ENCODE data around the gene MPRIP. TPM values are rescaled to one million over a fixed set of nuclear protein-coding genes. Genes with fewer than 3 reads are reported as not detected.

The MPRIP gene
- total and polyA plus RNA-seq, 5 experiments from 2014 or later: 16.9 to 234 (median 28.3) TPM

DNA sequence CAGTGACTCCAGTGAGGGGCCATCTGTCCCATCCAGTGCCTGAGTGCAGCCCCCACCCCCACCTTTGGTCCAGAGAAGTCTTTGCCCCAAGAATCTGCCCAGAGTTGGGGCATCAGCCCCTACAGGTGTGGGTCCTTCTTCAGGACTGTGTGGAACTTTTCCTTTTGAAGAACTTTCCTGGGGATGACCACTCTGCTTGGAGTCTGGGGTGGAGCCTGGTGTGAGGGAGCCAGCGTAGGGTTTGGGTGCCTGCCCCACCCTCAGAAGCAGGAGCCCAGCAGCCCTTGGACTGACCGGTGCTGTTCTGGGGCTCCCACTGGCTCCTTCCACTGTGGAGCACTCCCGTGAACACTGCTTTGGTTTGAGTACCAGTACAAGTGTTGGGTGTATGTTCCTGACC is 19.3 kb downstream of the MPRIP start:
- POLR2A ChIA-PET: no interaction called here
- no peaks in the 10 kb centered on the region for H3K9me3 Mint-ChIP-seq
- H3K27me3 Mint-ChIP-seq: no peaks in the 10 kb centered on the region
- DNase-seq: peak in 1 of 10 donors; percentile 23
- H3K36me3 Mint-ChIP-seq: peaks cover 0 to 20% (median 0%) of the 10 kb centered on the region in 3 donors
- H3K4me3 Mint-ChIP-seq: no peak overlapping the region
- ATAC-seq: no peak
- peak overlapping the region in 2 of 10 donors; percentile 11 to 83 for H3K27ac Mint-ChIP-seq
- H3K4me1 Mint-ChIP-seq: peaks cover 38 to 72% (median 64%) of the 10 kb centered on the region in 4 donors

DNA sequence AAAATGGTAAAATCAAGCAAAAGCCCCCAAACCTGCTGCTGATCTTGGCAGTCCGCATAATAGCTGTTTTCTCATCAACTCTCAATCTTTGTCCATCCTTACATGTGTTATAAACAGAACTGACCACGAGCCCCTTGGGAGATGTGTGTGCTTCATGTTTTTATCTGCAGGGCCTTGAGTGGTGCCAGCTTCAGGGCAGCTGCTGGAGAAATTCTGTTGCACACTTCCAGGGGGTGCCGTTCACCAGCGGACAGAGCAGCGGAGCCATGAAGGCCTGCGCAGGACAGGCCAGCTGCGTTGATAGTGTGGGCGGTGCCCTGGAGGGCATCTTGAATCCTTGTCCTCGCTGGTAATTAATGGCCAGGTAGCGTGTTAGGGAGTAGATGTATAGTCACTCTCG is 20.1 kb downstream of the MPRIP start:
- ATAC-seq (no peak), DNase-seq (peak in 1 of 10 donors; percentile 23)
- no peak overlapping the region for H3K4me3 Mint-ChIP-seq
- peaks cover 37 to 77% (median 66%) of the 10 kb centered on the region in 4 donors for H3K4me1 Mint-ChIP-seq
- H3K9me3 Mint-ChIP-seq: no peaks in the 10 kb centered on the region
- H3K36me3 Mint-ChIP-seq: peaks cover 0 to 14% (median 0%) of the 10 kb centered on the region in 3 donors
- H3K27ac Mint-ChIP-seq: peak overlapping the region; percentile 1 to 76 (median 36)
- no peaks in the 10 kb centered on the region for H3K27me3 Mint-ChIP-seq
- POLR2A ChIA-PET: no interaction called here

DNA sequence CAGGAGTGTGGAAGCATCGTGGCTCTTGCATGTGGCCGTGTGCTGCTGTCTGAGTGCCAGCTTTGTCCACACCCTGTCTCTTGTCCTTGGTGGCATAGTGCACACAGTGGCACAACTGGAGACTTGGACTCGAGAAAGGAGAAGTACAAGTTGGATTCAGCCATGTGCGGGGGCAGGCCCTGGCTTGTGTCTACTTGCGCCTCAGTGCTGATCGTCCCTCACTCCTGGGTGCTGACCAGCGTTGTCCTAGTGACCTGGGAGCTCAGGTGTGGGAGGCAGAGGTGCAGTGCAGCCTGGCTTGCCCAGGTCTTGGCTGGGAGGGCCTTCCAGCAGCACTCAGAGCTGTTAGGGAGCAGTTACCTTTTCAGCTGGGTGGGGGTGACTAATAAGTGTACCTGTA is 20.6 kb downstream of the MPRIP start:
- no peaks in the 10 kb centered on the region for H3K27me3 Mint-ChIP-seq
- peak in 1 of 10 donors; percentile 41 for DNase-seq
- peak overlapping the region in 3 of 10 donors; percentile 12 to 53 (median 43) for H3K4me3 Mint-ChIP-seq
- peaks cover 0 to 13% (median under 1%) of the 10 kb centered on the region in 3 donors for H3K36me3 Mint-ChIP-seq
- no peaks in the 10 kb centered on the region for H3K9me3 Mint-ChIP-seq
- POLR2A ChIA-PET: no interaction called here
- peak overlapping the region; percentile 28 to 84 (median 71) for H3K27ac Mint-ChIP-seq
- ATAC-seq: no peak
- H3K4me1 Mint-ChIP-seq: peaks cover 37 to 78% (median 67%) of the 10 kb centered on the region in 4 donors

DNA sequence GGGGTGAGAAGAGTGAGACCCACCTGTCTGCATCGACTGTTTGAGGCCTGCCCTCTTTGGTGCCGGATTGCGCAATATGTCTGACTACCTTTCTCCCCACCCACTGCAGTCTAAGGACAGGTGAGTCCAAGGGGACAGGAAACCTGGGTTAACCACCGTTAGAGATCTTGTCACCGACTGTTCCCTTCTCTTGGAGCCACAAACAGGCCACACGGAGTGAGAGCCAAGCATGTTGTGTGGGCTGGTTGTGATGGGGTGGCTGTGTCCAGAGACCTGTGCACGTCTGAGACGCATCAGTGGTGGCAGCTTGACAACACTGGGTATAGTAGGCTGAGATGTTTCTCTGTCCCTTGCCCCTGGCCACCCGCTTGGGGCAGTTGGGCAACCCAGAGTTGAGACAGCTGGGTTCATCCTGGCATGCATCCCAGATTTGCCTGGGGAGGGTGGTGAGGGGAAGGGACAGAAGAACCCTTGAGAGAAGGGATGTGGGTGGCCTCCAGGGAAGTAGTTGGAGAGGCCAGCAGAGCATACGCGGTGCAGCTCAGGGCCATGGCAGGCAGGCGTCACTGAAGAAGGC is 21.4 kb downstream of the MPRIP start:
- Mint-ChIP-seq H3K9me3 (no peaks in the 10 kb centered on the region), H3K27ac (peak overlapping the region; percentile 25 to 84 (median 70)), H3K4me1 (peaks cover 33 to 73% (median 69%) of the 10 kb centered on the region in 4 donors), H3K36me3 (peaks cover 0 to 8% (median 1%) of the 10 kb centered on the region in 3 donors), H3K4me3 (peak overlapping the region in 7 of 10 donors; percentile 1 to 43 (median 15)), H3K27me3 (no peaks in the 10 kb centered on the region)
- ATAC-seq (peak in 1 of 2 donors; percentile 40), DNase-seq (peak in 2 of 10 donors; percentile 12 to 58)
- POLR2A ChIA-PET: no interaction called here

DNA sequence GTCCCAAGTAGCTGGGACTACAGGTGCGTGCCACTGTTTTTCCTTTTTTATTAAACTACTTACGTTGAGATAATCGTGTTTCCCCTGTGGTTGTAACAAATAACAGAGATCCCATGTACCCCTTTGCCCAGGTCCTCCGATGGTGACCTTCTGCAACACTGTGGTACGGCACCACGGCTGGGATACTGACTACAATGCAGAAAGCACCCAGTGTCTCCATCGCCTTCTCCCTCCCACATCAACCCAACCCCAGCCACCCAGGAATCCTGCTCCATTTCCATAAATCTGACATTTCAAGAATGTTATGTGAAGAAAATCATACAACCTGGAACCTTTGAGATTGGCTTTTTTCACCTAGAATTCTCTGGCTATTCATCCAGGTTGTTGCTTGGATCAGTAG is 22.1 kb downstream of the MPRIP start:
- H3K9me3 Mint-ChIP-seq: no peaks in the 10 kb centered on the region
- H3K4me1 Mint-ChIP-seq: peaks cover 32 to 75% (median 73%) of the 10 kb centered on the region in 4 donors
- H3K4me3 Mint-ChIP-seq: no peak overlapping the region
- peaks cover 0 to 6% (median 1%) of the 10 kb centered on the region in 3 donors for H3K36me3 Mint-ChIP-seq
- no peaks in the 10 kb centered on the region for H3K27me3 Mint-ChIP-seq
- ATAC-seq (no peak), DNase-seq (peak in 1 of 10 donors; percentile 35)
- H3K27ac Mint-ChIP-seq: peak overlapping the region in 3 of 10 donors; percentile 15 to 69 (median 45)
- POLR2A ChIA-PET: no interaction called here

DNA sequence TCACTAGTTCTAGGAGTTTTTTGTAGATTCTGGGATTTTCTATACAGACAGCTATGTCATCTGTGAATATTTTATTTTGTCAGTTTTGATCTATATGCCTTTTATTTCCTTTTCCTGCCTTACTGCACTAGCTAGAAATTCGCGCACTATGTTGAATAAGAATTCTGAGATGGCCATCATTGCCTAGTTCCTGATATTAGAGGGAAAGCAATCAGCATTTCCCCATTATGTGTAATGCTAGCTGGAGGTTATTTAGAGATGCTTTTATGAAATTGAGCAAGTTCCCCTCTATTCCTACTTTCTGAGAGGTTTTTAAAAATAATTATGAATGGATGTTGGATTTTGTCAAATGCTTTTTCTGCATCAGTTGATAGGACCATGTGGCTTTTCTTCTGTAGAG is 23.8 kb downstream of the MPRIP start:
- Mint-ChIP-seq H3K4me1 (peaks cover 36 to 82% (median 74%) of the 10 kb centered on the region in 4 donors), H3K27me3 (no peaks in the 10 kb centered on the region), H3K9me3 (peaks cover 0 to 15% (median 4%) of the 10 kb centered on the region in 9 donors), H3K36me3 (peaks cover 14 to 17% (median 15%) of the 10 kb centered on the region in 3 donors), H3K4me3 (no peak overlapping the region), H3K27ac (peak overlapping the region in 2 of 10 donors; percentile 7 to 53)
- POLR2A ChIA-PET: interaction anchor here (0.7 kb wide), 1 partner anchor 16 kb away, joined by 3 read pairs; no protein-coding TSS in a partner anchor
- no peak for DNase-seq
- no peak for ATAC-seq

DNA sequence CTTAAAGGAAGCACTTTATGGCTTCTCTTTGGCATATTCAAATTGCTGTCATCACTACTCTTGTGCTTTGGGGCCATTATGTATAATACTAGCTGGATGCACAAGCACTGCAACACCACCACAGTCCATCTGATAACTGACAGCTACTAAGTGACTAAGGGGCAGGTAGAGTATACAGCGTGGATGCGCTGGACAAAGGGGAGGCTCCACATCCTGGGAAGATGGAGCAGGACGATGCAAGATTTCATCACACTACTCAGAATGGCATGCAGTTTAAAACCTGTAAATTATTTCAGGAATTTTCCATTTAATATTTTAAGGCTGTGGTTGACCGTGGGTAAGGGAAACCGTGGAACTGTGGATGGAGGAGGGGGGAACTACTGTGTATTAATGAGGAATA is 25.0 kb downstream of the MPRIP start:
- POLR2A ChIA-PET: no interaction called here
- H3K27ac Mint-ChIP-seq: peak overlapping the region in 1 of 10 donors; percentile 44
- no peaks in the 10 kb centered on the region for H3K27me3 Mint-ChIP-seq
- H3K4me1 Mint-ChIP-seq: peaks cover 36 to 85% (median 78%) of the 10 kb centered on the region in 4 donors
- DNase-seq (no peak), ATAC-seq (no peak)
- H3K4me3 Mint-ChIP-seq: no peak overlapping the region
- H3K9me3 Mint-ChIP-seq: peaks cover 0 to 15% (median 4%) of the 10 kb centered on the region in 9 donors
- peaks cover 14 to 27% (median 15%) of the 10 kb centered on the region in 3 donors for H3K36me3 Mint-ChIP-seq

DNA sequence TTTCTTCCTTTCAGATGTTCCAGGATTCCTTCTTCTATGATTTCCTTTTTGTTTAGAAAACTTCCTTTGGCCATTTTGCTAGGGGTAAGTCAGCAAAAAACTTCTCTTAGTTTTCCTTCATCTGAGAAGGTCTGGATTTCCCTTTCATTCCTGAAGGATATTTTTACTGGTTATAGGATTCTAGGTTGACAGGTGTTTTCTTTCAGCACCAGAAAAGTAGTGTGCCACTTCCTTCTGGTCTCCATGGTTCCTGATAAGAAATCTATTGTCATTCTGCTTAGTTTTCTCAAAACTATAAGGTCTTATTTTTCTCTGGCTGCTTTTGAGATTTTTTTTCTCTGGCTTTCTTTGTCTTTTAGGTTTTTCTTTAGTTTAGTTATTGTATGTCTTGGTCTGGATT is 27.6 kb downstream of the MPRIP start:
- Mint-ChIP-seq H3K4me1 (peaks cover 35 to 84% (median 76%) of the 10 kb centered on the region in 4 donors), H3K27ac (peak overlapping the region in 1 of 10 donors; percentile 59), H3K9me3 (peaks cover 0 to 15% (median 4%) of the 10 kb centered on the region in 9 donors), H3K4me3 (peak overlapping the region in 2 of 10 donors; percentile 1 to 29), H3K27me3 (no peaks in the 10 kb centered on the region), H3K36me3 (peaks cover 14 to 26% (median 15%) of the 10 kb centered on the region in 3 donors)
- ATAC-seq (no peak), DNase-seq (no peak)
- POLR2A ChIA-PET: no interaction called here

DNA sequence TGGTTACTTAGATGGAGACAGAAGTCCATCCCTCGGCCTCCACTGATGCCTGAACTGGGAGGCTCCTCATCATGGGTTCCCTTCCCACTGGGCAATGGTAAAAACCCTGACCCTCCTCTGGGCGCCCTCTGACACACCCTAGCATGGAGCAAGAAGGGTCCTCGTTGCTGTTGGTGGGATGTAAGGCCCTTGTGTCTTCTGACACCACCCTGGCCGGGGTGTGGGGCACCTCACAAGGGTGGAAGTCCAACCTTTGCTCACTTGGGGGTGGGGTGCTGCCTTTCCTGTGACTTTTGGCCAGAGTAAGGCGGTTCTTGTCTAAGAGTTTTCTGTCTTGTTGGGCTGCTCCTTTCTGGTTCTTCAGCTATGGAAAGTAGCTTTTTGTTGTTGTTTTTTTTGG is 28.7 kb downstream of the MPRIP start:
- H3K4me3 Mint-ChIP-seq: peak overlapping the region in 1 of 10 donors; percentile 23

DNA sequence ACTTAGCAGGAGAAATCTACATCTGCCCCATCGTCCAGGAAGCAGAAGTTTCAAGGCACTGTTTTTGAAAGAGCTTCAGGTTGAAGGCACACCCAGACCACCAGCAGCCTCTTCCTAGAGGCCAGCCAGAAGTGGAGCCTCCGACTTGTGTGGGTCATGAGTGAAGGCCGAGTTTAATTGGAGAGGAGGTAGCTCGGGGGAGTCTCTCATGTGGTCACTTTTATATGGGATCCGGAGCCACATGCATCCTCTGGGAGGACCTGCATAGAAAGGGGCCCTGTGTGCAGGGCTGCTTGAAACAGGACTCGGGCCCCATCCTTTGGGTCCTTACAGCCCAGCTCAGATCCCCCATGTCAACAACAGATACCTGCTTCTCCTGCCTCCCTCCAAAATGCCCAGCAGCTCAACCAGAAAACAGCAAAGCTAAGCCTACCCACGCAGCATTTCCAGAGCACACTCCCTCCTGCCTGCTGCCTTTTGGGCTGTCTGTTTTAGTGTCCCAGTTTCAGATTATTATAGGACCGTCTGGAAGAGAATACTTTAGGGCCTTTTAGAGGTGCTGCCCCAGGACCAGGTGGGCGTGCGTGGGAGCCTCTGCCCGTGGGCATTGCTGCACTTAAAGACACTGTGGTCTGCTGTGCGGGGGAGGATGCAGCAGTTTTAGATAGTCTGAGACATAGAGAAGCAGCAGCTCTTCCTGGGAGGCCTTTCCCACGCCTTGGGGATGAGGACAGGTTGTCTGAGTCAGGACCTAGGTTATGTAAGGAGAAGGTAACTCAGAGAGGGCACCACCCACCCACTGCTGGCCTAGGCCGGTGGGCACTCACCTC is 29.5 kb downstream of the MPRIP start:
- Mint-ChIP-seq H3K27me3 (no peaks in the 10 kb centered on the region), H3K27ac (peak overlapping the region in 7 of 10 donors; percentile 8 to 71 (median 46)), H3K36me3 (peaks cover 14 to 38% (median 19%) of the 10 kb centered on the region in 3 donors), H3K4me3 (peak overlapping the region in 6 of 10 donors; percentile 6 to 66 (median 46)), H3K9me3 (peaks cover 0 to 15% (median 4%) of the 10 kb centered on the region in 9 donors), H3K4me1 (peaks cover 37 to 85% (median 73%) of the 10 kb centered on the region in 4 donors)
- DNase-seq (peak in 1 of 10 donors; percentile 32), ATAC-seq (no peak)
- POLR2A ChIA-PET: no interaction called here

More for the DNA sequence above, 28.7 kb downstream of the MPRIP start:
- no peaks in the 10 kb centered on the region for H3K27me3 Mint-ChIP-seq
- ATAC-seq (no peak), DNase-seq (no peak)
- peaks cover 36 to 84% (median 76%) of the 10 kb centered on the region in 4 donors for H3K4me1 Mint-ChIP-seq
- POLR2A ChIA-PET: no interaction called here
- H3K36me3 Mint-ChIP-seq: peaks cover 14 to 32% (median 15%) of the 10 kb centered on the region in 3 donors
- H3K27ac Mint-ChIP-seq: peak overlapping the region in 3 of 10 donors; percentile 43 to 53 (median 49)
- H3K9me3 Mint-ChIP-seq: peaks cover 0 to 15% (median 4%) of the 10 kb centered on the region in 9 donors

DNA sequence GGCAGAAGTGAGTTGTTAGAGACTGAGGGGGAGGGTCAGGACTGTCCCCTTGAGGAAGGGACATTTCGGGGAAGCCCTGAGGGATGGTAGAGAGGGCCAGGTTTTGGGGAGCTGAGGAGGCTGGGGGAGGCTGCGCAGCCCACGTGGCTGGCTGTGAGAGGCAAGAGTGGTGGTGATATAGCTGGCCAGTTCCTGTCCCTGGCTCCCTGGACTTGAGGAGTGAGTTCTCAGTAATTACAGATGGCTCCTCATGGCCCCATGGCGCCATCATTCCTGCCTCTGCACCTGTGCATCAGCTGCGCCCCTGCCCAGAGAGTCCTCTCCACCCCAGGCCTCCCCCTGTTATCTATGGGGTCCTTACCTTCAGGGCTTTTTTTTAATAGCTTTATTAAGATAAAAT is 30.3 kb downstream of the MPRIP start:
- DNase-seq: peak in 1 of 10 donors; percentile 14
- peaks cover 14 to 46% (median 19%) of the 10 kb centered on the region in 3 donors for H3K36me3 Mint-ChIP-seq
- H3K4me3 Mint-ChIP-seq: peak overlapping the region in 2 of 10 donors; percentile 15 to 45
- POLR2A ChIA-PET: no interaction called here
- no peaks in the 10 kb centered on the region for H3K27me3 Mint-ChIP-seq
- H3K27ac Mint-ChIP-seq: peak overlapping the region in 7 of 10 donors; percentile 8 to 69 (median 49)
- no peak for ATAC-seq
- H3K4me1 Mint-ChIP-seq: peaks cover 37 to 78% (median 66%) of the 10 kb centered on the region in 4 donors
- peaks cover 0 to 15% (median 4%) of the 10 kb centered on the region in 9 donors for H3K9me3 Mint-ChIP-seq

DNA sequence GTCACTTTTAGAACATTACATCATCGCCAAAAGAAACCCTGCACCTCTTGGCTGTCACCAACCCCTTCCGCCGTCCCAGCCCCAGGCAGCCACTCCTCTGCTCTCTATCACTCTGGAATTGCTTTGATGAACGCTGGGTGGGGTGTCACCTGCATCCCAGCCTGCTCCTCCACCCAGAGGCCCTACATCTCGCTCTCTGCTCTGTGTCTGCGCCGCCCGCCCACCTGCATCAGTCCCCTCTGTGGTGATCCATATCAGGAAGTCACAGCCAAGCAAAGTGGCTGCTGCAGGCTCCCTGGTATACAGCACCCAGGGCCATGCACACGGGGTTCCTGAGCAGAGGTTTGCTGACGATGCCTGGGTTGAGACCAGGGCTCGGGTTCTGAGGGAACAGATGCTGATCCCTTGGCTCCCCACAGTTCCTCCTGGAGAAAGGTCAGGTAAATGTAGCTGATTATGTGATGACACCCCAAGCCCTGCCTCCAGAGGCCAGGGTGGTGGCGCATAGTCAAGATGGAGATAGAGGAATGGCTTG is 30.8 kb downstream of the MPRIP start:
- Mint-ChIP-seq H3K27ac (peak overlapping the region in 9 of 10 donors; percentile 1 to 78 (median 50)), H3K36me3 (peaks cover 14 to 52% (median 21%) of the 10 kb centered on the region in 3 donors), H3K27me3 (no peaks in the 10 kb centered on the region), H3K4me1 (peaks cover 37 to 78% (median 64%) of the 10 kb centered on the region in 4 donors), H3K9me3 (peaks cover 0 to 15% (median 4%) of the 10 kb centered on the region in 9 donors), H3K4me3 (peak overlapping the region in 7 of 10 donors; percentile 33 to 75 (median 63))
- POLR2A ChIA-PET: no interaction called here
- ATAC-seq (peak in 1 of 2 donors; percentile 55), DNase-seq (peak in 1 of 10 donors; percentile 27)

All from naive thymus-derived CD8-positive, alpha-beta T cell (primary cell).